ENCODE results near the gene PARP11.

The PARP11 gene

GRCh38 chr12:3821441-3821840 is 51.8 kb downstream of the PARP11 start:
- DNase-seq (ENCODE audit: low spot score) = no peak

DNA sequence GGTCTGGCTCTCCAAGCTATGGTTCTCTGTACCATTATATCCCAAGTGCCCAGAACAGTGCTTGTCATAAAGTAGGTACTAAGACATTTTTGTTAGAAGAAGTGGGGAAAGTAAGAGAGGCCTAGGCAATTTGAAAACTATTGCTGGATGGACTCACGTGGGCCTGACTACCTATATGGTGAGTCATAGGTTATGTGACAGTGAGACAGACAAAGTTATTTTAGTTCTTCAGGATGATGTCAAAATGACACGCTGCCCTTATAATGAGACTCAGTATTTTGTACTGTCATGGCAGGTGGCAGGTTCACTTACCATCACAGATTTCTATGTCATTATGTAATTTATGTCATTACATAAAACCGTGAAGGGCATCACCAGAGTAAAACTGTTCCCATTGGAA is 53.1 kb downstream of the PARP11 start:
- no peak for DNase-seq (ENCODE audit: low spot score)

DNA sequence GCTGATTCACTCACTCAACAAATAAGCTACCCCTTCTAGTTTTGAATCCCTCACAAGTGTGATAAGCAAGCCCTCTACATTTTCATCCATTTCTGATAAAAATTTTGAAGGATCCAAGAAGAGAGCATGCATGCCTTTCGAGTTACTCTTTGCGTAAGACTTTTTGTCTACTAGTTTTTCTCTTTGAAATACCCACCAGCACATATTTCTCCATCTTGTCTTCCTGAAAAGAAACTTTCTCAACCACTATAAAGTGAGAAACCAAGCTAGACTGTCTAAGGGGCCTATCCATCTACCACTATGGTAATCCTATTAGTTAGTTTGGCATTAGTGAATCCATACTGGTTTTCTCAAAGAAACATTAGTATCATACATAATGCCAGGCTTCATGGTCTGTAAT is 56.9 kb downstream of the PARP11 start:
- no peak for DNase-seq (ENCODE audit: low spot score)

- DNase-seq (ENCODE audit: low spot score) = no peak
Measured at GRCh38 chr12:3815094-3815766, 58.0 kb downstream of the PARP11 start.

- DNase-seq (ENCODE audit: low spot score) = no peak
Measured at GRCh38 chr12:3810540-3810939, 62.7 kb downstream of the PARP11 start.

DNA sequence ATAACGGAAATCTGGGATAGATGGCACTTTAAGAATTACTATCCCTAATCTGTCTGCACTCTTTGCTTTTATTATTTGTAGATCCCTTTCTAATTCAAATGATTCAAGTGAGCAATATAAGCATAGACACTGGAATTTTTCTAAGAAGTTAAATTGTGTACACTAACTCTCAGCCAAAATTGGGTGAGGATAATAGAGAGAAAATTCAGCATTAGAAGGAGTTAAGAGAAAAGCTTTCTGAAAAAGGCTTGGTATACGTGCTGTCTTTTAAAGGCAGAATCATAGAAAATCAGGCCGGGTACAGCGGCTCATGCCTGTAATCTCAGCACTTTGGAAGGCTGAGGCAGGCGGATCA is 63.2 kb downstream of the PARP11 start:
- DNase-seq (ENCODE audit: low spot score) = no peak

- no peak for DNase-seq (ENCODE audit: low spot score)
Measured at GRCh38 chr12:3809357-3810015, 63.7 kb downstream of the PARP11 start.

GRCh38 chr12:3805077-3805476 is 68.1 kb downstream of the PARP11 start:
- DNase-seq (ENCODE audit: low spot score) = no peak

DNA sequence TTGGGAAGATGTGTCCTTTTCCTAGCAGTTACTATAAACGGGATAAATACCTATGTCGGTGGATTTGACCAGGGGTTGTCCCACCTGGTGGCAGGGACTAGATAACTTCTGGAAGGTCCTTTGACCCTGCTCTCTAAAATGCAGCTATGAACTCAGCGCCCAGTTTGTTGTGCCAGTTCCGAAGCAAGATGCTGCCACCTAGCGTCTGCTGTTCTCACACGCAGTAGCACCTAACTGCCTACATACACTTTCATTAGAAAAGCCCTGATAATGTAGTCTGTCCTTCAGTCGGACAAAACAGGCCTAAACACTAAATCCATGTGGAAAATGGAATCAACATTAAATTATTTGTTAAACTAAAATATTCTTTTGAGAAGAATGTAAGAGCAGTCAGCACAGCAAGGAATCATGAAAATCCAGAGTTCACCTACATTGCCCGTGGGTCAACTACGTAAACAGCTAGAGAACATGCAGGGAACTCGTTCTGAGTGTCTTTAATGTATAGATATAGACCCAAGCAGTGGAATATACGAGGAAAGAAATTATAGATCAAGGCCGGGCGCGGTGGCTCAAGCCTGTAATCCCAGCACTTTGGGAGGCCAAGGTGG is 69.2 kb downstream of the PARP11 start:
- no peak for DNase-seq (ENCODE audit: low spot score)

- DNase-seq (ENCODE audit: low spot score) = no peak
Measured at GRCh38 chr12:3802721-3803120, 70.5 kb downstream of the PARP11 start.

GRCh38 chr12:3797531-3798048 is 75.6 kb downstream of the PARP11 start:
- DNase-seq (ENCODE audit: low spot score) = no peak

DNA sequence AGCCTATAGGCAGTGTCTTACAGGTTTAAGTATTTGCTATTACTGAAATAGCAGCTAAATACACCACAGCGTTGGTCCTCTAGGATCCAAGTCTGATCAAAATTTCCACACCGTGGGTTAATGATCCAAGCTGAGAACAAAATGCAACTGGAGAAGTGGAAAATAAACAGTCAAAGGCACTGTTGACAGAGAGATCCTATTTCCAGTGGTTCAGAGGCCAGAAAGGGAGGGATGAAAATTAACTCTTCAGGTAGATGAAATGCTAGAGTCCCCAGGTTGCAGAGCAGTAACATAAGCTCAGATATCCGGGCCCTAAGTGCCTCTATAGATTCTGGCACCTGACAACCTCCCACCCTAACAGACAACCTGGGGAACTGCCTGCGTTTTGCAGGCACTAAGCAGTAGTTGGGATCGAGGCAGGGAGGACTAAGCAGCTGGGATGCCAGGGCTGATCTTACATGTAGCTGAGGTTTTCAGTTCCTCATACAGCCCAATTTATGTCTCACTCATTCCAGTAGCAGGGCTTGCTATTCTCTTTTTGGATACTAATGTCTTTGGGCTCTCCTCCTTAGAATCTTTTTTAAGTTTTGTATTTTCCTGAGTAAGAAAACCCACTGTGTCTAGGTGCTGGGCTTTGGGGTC is 77.6 kb downstream of the PARP11 start:
- DNase-seq (ENCODE audit: low spot score) = no peak

- no peak for DNase-seq (ENCODE audit: low spot score)
Measured at GRCh38 chr12:3795066-3795465, 78.1 kb downstream of the PARP11 start.

GRCh38 chr12:3792623-3793288 is 80.4 kb downstream of the PARP11 start:
- DNase-seq (ENCODE audit: low spot score) = no peak

GRCh38 chr12:3791256-3791874 is 81.8 kb downstream of the PARP11 start:
- DNase-seq (ENCODE audit: low spot score) = no peak

GRCh38 chr12:3790642-3791041 is 82.6 kb downstream of the PARP11 start:
- DNase-seq (ENCODE audit: low spot score) = no peak

- DNase-seq (ENCODE audit: low spot score) = no peak
Measured at GRCh38 chr12:3789838-3790237, 83.4 kb downstream of the PARP11 start.

- DNase-seq (ENCODE audit: low spot score) = no peak
Measured at GRCh38 chr12:3777206-3777809, 95.9 kb downstream of the PARP11 start.

- no peak for DNase-seq (ENCODE audit: low spot score)
Measured at GRCh38 chr12:3775385-3776035, 97.7 kb downstream of the PARP11 start.

- DNase-seq (ENCODE audit: low spot score) = no peak
Measured at GRCh38 chr12:3772380-3772779, 100.8 kb downstream of the PARP11 start.

- DNase-seq (ENCODE audit: low spot score) = no peak
Measured at GRCh38 chr12:3771853-3772252, 101.3 kb downstream of the PARP11 start.
